HG02884 (cell line): ENCODE data around the gene CPVL.

ENCODE experiments used
- ATAC-seq: cut with Tn5 transposase; IDR thresholded peaks from one replicate; pipeline ENCODE4 v1.9.1; 2021; ENCODE audit warnings: mild to moderate bottlenecking, moderate library complexity; ENCODE audit not compliant: unreplicated experiment

Gene CPVL

DNA sequence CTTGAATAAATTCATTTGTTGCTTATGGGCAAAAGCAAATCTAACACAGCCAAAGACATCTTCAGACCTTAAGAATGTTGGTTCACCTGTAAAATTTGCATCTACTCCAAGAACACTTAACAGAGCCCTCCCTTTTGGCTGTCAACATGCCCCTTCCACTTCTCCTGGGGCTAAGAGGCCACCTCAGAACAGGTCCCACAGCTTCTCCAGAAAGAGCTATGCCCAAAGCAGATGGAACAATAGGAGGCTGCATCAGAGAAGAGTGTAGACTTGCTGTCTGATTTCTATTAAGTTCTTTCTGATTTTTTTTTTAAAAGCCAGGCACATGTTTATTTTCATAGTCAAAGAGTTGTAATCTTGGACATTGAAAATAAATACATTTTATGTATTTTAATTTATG lies 162.1 kb downstream of the CPVL start:
- no peak for ATAC-seq

DNA sequence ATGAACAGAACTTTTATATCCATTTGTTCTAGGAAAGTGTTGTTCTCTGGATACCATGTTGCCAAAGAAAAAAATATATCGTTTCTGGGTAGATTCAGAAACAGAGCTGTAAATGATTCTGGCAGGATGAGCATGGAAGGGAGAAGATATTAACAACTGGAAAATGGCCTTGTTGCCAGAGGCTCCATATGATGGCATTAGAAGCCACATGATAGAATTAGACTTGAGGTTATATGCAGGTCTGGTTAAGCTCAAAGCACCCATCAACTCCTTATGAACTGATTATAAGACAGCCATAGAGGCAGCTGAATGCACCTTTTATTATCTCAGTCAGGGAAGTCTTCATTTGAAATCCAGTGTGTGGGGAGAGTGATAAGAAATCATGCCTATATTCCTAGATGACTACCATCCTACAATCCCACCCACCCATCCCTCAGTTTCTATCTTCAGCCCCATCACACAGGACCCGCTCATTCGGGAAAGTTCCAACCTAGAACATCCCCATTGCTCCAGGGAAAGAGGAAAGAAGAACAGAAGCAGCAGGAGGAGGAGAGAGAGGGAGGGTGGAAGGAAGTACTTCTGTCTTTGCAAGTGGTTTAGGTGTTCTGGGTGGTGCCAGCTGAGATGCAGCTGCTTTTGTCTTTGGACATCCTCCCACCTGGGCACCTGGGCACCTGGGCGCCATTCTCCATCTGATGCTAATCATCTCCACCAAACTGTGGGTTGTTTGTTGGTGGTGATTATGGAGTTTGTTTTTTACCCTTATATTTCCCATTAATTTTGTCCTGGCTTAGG lies 162.7 kb downstream of the CPVL start:
- no peak for ATAC-seq

DNA sequence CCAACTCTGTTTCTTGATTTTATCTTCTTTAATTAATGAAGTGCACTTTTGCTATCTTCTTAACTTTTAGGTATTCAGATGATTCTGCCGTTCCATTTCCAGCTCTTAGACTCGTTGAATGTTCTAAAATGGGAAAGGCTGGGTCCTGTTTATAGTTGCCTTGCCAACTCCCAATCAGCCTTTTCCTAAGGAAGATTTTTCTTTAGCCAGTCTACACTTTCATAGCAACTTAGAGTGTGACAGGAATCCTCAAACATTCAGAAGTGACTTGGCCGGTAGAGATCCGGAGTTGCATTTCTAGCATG lies 165.2 kb downstream of the CPVL start:
- no peak for ATAC-seq

DNA sequence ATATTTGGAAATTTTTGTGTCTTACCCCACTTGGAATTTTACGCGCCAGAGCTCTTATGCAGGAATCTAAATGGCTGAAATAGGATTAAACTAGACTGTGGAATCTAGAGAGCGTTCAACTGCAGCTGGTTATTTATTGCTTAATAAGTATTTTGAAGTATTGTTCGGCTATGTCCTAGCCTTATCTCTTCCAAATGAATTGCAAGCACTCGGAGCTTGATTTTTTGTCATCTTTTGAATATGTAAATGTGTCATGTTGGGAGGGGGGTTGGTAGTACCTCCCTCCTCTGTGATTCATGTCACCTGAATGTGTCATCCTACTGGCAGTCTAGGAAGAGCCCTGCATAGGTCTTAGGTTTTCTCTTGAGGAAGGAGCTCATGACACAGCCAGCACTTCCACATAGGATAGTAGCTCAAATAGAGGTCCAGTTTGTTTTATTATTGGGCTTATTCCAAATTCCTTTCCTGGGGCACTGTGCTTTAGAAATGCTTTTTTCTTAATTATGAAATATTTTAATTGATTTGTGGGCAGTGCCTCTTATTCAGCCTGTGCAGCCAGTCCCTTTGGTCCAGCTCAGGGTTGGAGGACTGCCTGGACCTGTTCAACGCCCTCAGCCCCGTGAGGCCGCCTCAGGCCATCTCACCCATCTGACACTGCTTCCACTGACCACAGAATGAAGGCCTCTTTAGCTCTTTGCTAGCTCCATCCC lies 165.7 kb downstream of the CPVL start:
- no peak for ATAC-seq

DNA sequence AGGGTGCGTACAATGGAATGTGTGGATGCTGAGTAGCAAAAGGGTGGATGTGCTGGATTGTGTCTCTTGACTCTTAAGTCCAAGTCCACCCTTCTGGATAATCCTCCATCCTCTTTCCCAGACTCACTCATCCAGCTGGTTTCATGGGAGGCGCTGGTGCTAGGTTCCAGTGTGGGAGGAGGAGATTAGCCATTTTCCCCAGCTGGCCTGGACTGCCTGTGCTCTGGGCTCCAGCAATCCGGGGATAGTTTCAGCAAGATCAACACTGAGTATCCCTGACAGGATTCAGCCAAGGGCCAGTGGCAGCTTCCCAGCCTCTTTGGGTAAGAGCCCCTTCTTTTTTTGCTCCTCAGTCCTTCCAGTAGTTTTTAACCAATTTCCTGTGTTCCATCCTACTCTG lies 166.6 kb downstream of the CPVL start:
- ATAC-seq, result no peak

DNA sequence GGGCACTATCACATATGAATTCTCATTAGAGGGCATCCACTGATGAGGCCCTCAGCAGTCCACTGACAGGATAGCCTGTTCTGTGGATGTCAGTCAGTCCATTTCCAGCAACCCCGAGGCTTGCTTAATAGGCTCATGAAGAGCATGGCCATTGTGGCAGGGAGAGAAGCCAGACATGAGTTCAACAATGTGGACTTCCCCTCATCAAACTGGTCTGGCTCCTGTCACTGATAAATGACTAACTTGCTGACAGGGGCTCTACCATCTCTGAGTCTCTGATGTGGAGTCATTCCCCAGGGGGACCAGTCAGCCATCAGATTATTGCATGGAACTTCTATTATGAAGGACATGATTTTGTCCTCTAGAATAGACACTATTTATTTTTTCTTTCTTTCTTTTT lies 168.5 kb downstream of the CPVL start:
- no peak for ATAC-seq

DNA sequence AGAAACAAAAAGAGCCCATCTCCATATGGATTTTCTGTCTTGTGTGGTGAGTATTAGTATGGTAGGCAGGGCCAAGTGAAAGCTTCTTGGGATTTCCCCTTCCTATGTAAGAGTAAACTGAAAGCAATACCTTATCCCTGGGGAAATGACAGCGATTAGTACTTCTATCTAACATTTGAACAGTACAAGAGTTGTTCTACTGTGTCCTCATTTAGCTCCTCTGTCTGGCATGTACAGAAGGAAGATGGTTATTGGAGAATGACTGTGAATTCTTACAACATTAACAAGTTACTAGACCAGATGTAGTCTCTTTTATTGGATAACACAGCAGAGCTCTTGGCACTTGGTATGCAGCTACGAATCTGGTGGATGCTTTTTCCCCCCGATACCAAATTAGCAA lies 170.3 kb downstream of the CPVL start:
- no peak for ATAC-seq

DNA sequence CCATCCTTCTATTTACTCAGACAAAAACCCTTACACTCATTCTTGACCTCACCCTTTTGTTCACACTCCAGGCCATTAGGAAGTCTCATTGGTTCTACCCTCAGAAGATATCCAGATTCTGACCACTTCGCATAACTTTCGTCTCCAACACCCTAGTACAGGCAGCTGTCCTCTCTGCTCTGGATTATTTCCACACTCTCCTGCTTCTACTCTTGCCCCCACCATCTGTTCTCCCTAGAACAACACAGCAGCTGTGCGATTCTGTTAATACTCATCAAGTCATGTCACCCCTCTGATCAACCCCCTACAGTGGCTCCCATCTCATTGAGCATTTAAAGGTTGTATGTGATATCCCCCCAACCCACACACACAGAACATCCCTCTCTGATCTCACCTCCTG lies 172.7 kb downstream of the CPVL start:
- no peak for ATAC-seq

DNA sequence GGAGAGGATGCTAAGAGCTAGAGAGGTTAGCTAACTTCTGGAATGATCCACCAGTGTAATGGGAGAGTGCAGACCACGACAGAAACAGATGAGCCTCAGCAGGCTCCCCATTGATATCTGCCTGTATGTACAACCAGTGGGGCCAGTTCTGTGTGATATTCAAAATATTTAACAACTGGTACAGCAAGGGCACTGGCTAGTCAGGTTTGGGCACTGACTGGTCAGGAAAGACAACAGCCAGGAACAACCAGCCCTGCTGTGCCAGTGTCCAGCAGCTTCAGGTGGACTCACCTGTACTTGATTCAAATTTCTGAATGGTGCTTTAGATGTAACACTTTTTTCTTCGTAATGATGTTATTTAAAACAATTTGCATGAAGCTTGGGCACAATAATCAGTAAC lies 182.3 kb downstream of the CPVL start:
- ATAC-seq, result no peak

DNA sequence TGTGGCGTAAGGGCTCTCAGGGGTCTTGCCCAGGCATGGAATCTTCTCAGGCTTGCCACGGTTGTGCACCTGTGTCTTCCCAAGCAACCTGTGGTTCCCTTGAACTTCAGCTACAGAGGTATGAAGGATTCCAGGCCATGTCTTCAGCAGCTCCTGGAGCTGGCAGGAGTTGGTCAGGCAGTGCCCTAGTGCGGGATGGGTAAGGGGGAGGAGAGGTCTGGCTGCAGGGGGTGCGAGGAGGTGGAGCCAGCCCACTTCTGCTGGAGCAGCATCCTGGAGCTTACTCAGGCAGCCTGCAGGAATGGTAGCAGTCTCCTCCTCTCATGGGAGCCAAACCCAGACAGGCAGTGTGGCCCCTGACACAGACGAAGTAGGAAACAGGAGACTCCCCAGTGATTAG lies 184.4 kb downstream of the CPVL start:
- ATAC-seq, result no peak

DNA sequence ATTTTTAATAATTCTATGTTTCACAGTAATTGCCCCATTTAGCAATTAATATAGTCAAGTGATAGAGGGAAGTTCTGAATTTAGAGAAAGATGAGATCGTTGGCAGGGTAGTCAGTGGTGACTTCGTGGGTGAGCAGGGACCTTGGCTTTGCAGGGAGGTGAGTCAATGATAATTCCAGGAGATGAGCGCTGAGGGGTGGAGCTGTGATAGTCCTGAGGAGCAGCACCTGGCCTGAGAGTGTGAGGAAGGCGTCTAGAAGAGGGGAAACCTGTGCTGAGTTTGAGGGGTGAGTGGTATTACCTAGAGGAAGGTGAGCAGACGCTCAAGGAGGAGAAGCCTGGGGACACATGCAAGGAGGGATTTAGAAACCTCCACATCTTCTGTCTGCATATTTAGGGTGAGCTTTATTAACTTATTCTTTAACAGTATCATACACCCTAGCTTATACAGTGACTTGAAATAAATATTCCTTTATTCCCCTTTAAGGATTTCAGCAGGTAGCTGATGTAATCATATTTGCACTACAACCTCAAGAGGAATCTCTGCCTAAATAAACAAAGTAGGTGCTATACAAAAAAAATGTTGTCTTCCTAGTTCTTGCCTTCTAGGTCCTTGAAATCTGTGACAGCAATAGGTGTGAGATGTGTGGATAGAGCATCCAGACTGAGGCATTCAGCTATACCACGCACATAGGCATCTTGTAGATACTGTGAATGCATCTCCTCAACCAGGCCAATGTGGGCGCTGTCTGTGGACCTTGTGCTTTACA lies 186.1 kb downstream of the CPVL start:
- ATAC-seq, result no peak

DNA sequence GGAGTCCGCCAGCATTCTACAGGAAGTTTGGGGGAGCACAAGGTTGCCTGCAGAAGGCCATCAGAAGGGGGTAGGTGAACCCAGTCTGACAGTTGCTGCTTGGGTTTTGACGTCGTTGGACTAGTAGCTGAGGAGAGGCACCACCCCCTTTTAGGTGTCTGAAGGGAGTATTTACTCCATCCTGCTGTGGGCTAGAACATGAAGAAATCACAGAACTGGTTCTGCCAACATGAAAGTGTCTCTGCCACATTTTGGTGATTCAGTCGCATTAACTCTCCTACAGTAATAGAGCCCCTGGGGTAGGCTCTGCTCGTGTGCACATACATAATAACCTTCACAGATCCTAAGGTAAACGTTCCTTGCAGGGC lies 187.4 kb downstream of the CPVL start:
- ATAC-seq, result no peak

DNA sequence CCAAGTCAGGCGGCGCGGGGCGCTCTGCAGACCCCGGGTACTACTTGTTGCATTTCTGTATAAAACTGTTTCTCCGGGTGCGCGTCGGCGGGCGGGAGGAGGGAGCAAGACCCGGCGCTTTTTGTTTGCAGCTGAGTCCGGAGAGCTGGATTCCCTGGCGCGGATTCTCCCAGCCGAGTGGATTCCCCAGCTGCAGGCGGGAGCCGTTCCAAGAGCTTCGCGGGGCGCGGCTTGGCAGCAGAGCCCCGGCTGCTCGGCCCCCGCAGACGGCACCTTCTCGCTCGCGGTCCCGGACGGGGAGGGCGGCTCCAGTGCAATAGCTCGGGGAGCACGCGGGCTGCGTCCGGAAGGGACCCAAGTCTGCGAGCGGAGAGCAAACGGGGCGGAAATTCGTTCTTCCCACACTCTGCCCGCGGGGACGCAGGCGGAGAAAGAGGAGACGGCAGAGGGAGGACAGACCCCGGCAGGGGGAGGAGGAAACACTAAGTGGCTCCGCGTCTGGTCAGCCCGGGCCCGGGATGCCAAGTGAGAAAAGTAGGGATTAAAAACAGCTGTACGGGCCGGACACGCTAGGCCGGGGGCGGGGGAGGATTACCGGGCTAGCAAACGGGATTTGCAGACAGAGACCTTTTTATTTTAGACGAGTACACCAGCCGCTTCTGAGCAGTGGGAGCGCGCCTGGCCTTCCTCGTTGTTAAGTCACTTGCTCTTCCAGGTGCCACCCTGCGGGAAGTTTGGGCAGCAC lies 187.9 kb downstream of the CPVL start, which contains the start of gene TRIL:
TSS of gene TRIL (minus strand) at position 96 of the 745 bp plus-strand sequence. CDS start 284 bp downstream, outside the sequence.
- no peak for ATAC-seq

DNA sequence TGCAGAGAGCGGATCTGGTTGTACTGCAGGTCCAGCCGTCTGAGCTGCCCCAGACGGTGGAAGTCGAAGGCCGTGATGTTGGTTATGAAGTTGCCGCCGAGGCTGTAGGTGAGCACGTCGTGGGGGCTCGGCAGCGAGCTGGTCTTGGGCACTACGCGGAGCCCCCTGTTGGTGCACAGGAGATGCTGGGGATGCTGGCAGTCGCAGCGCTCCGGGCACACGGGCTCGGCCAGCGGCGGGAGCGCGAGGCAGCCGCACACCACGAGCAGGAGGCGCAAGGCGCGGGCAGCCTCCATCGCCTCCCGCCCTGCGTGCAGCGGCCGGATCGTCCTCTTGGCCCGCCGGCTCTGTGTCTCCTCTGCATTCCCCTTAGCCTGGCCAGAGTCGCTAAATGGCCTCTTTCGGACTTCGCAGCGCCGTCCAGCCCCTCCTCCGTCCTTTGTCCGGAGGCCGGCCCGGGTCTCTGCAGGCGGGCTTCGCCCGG lies 188.5 kb downstream of the CPVL start:
- ATAC-seq, result no peak

DNA sequence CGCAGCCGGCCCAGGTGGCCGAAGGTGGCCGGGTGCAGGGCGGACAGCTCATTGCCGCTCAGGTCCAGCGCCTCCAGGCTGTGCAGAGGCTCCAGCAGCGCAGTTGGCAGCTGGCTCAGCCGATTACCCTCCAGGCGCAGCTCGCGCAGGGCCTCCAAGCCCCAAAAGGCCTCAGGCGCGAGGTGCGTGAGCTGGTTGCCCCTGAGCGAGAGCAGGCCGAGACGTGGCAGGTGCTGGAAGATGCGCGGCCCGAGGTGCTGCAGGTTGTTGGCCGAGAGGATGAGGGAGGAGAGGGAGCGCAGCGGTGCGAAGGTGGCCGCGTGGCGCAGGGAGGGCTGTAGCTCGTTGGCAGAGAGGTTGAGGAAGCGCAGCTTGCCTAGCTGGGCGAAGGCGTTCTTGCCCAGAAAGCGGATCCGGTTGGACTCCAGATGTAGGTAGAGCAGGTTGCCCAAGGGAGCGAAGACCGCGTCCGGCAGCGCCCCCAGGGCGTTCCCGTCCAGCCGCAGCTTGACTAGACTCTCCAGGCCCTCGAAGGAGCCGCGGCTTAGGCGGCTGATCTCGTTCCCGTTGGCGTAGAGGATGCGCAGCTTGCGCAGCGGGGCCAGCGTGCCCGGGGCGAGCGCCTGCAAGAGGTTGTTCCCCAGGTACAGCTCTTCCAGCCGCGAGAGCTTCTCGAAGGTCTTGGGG lies 189.1 kb downstream of the CPVL start:
- ATAC-seq, result no peak

DNA sequence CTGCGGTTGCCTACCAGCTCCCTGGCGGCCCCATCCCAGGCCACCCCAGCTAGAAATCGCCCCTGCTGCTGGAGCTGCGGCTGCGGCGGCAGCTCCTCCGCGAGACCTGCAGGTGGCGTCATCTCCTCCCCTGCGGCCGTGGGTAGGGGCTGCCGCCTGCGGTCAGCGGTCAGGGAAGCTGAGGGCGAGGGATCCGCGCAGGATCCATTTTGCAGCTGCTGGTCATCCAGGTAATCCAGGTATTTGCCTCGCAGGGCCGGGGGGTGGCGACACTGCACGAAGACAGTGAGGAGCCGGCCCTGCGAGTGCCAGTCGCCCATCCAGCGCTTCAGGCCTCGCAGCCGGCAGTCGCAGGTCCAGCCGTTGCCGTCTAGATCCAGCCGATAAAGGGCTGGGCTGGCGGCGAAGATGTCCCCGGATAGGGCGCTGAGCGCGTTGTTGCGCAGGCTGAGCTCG lies 189.7 kb downstream of the CPVL start:
- no peak for ATAC-seq

DNA sequence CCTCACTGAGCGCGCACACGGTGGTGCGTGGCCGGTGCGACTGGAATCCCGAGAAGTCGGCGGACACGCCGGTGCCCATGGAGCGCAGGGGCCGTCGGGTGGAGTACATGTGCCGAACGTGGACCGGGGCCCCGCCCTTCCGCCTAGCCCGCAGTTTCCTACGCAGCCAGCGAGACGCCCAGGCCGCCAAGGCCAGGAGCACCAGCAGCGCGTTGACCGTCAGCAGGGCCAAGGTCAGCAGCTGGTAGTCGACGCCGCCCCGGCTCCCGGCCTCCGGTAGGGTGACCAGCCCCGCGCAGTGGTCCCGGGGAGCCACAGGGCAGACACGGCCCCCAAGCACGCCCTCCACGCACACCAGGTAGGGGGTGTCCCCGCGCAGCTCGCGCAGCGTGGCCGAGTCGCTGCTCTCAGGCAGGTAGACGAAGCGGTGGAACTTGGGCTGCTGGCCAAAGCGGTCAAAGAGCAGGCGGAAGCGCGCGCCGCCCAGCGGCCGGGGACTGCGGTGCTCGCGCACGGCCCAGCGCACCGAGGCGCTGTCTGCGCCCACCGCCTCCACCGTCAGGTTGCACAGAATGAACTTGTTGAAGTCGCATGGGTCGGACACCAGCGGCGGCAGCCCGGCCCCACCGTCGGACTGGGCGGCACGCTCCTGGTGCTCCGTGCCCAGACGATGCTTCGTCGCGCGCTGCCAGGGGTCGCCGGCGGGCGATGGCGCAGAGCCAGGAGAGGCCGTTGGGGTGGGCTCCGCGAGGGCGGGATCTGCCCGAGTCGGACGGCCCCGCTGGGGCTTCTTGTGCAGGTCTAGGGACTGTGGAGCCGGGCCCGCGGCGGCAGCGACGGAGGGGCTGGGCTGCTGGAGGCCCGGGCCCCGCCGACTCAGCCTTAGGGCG lies 190.4 kb downstream of the CPVL start:
- no peak for ATAC-seq

DNA sequence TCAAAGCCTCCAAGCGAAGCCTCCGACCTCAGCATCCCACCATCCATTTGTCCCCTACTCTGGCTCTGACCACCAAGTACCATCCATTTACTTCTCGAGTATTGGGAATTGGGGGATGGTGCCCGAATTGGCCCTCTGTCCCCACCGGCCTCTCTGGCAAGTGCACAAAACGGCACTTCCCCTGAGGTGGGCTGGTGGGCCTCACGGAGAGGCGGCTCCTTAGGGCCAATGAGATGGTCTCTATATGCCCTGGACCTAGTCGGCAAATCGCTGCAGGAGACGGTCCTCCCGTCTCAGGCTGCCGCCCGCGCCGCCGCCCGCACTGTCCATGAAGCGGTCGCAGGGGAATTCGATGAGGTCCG lies 191.0 kb downstream of the CPVL start:
- no peak for ATAC-seq

DNA sequence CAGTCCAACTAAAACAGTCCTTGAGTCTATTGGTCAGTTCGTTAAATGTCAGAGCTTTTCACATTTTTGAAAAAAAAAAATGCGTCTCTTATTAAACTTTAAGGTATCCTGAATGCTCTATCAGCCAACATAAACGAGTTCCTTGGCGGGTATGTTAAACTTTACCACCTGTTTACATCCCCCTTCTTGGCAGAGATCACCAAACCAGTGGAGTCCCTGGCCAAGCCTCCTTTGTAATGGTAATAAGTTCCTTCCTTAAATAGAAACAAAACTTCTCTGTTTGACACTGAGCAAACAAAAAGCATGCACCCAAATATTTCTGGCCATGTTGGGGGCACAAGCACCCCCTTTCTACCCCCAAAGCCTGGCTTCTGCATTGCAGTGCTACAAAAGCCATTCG lies 191.4 kb downstream of the CPVL start:
- no peak for ATAC-seq

DNA sequence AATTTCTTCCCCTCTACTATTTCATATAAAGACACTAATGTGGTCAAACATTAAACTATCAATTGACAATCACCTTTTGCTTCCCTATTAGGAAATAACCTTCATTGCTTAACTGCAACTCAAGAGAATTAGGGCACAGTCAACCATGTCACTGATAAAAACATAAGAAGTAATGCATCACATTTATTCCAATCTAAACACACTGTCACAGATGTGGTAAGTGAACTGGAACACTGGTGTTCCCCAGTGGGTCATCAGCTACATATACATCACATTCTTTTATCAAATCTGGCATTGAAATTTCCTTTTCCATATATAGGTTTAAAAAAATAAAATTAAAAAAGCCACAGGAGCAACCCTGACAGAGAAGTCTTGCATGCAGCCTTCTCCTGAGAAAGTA lies 191.9 kb downstream of the CPVL start:
- ATAC-seq, result no peak
